H54 (cell line): ENCODE data around the gene SMPDL3B.
"Not testable (repeated sequence)": the region's sequence is repeated elsewhere in the genome, so short reads cannot be mapped to it uniquely, and the experiment has no call there.

ENCODE experiments used
- DNase-seq: peaks from one replicate; pipeline ENCODE4 v3.0.0; 2011; ENCODE audit warnings: low spot score, mixed read lengths; ENCODE audit not compliant: insufficient read length
- FAIRE-seq: peaks from 3 replicates; lab custom pipeline; 2011; peaks lifted over from hg19 to GRCh38; lab: Jason Lieb, UNC
- POLR2A ChIP-seq: IDR thresholded peaks from 2 replicates; pipeline ENCODE4 v1.6.1; 2011; ENCODE audit warnings: low read depth, mild to moderate bottlenecking, low read length

Gene SMPDL3B

GRCh38 chr1:27999055-27999454 lies 64.3 kb downstream of the SMPDL3B start:
- no peak for TF ChIP-seq POLR2A
- DNase-seq (no peak), FAIRE-seq (no peak)

GRCh38 chr1:28002600-28002999 lies 67.8 kb downstream of the SMPDL3B start:
- TF ChIP-seq POLR2A: no peak
- FAIRE-seq (no peak), DNase-seq (no peak)

GRCh38 chr1:28003117-28003516 lies 68.3 kb downstream of the SMPDL3B start:
- not testable (repeated sequence) for DNase-seq, FAIRE-seq
